PFSK-1 (cell line): ENCODE data around the gene G3BP2.

Experiments
- FOXP2 ChIP-seq: optimal IDR thresholded peaks from 2 replicates; pipeline ENCODE3; 2011; ENCODE audit warnings: borderline replicate concordance, control low read depth, inconsistent platforms; ENCODE audit not compliant: insufficient read depth; ENCODE audit errors: extremely low read length, extremely low read depth
- POLR2AphosphoS5 ChIP-seq: IDR thresholded peaks from 2 replicates; pipeline ENCODE4 v1.6.1; 2012; ENCODE audit warnings: low read depth, mild to moderate bottlenecking, control low read depth, low read length, moderate library complexity
- REST ChIP-seq, 2 experiments: IDR thresholded peaks; 2 replicates each; pipeline versions ENCODE4 v1.6.1 to v1.8.0; 2011 to 2012; ENCODE audit warnings: low read depth in 2 of 2, low read length in 2 of 2, control low read depth in 1 of 2, inconsistent platforms in 1 of 2, mild to moderate bottlenecking in 1 of 2, moderate library complexity in 1 of 2; ENCODE audit not compliant: insufficient read depth in 1 of 2
- SIN3A ChIP-seq: IDR thresholded peaks from 2 replicates; pipeline ENCODE4 v1.6.1; 2012; ENCODE audit warnings: mild to moderate bottlenecking, low read length, moderate library complexity, borderline replicate concordance; ENCODE audit not compliant: insufficient read depth

GRCh38 chr4:75685546-75686189, 12.5 kb upstream of the G3BP2 start:
- TF ChIP-seq POLR2AphosphoS5 = no peak
- TF ChIP-seq FOXP2 = no peak
- TF ChIP-seq REST (IDR thresholded peaks at IDR 0.05; ENCODE audit: insufficient read depth in 1 of 2, low read depth in 2 of 2, low read length in 2 of 2) = no peak
- TF ChIP-seq SIN3A = no peak
